ENCODE results near the gene DIRAS1.

The DIRAS1 gene

DNA sequence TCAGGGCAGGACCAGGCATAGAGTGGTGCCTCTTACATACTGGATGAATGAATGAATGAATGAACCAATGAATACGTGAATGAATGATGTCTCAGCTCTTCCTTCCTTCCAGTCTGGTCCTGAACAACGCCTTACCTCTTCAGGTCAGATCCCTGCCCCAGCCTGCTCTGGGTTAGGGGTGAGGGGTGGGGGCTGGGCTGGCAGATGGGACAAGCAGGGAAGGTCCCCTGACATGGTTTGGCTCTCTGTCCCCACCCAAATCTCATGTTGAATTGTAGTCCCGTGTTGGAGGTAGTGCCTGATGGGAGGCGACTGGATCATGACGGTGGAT lies 9.3 kb downstream of the DIRAS1 start:
- no peak overlapping the region for H3K4me3 ChIP-seq (ENCODE audit: low read depth, low read length)
- in situ Hi-C loops (cut with HindIII; ENCODE audit: low sequenced_read_pairs) = no loop called here
- DNase-seq (ENCODE audit: low read depth, low spot score) = no peak
- TF ChIP-seq, protein P1, sequence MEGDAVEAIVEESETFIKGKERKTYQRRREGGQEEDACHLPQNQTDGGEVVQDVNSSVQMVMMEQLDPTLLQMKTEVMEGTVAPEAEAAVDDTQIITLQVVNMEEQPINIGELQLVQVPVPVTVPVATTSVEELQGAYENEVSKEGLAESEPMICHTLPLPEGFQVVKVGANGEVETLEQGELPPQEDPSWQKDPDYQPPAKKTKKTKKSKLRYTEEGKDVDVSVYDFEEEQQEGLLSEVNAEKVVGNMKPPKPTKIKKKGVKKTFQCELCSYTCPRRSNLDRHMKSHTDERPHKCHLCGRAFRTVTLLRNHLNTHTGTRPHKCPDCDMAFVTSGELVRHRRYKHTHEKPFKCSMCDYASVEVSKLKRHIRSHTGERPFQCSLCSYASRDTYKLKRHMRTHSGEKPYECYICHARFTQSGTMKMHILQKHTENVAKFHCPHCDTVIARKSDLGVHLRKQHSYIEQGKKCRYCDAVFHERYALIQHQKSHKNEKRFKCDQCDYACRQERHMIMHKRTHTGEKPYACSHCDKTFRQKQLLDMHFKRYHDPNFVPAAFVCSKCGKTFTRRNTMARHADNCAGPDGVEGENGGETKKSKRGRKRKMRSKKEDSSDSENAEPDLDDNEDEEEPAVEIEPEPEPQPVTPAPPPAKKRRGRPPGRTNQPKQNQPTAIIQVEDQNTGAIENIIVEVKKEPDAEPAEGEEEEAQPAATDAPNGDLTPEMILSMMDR (IDR thresholded peaks at IDR 0.05; ENCODE audit: low read depth, low read length) = no peak

DNA sequence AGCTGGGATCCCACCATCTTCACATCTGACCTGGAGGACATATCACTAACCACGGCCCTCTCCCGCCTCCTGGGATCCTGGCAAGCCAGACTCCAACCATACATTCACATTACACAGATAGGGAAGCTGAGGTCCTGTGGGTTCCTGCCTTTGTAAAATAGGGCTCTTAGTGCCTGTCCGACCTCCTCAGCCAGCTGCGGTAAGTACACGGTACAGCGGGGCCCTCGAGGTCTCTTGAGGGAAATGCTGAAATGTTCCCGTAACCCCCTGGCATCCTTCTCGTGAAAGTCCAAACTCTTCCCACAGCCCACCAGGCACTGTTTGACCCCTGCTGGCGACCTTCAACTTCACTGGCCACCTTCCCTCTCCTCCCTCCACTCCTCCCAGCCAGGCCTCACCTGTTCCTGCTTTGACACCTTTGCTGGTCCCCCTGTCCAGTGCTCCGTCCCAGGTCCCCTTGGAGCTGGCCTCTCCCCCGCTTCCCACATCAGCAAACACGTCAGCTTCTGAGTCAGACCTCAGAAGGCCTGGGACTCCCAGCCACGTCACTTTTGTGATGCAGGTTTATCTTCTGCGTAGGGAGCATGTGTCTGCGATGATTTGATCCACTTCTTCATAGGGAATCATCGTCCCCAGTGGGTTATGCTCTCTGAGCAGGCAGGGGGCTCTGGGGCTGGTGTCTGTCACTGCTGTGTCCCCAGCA lies 9.8 kb downstream of the DIRAS1 start:
- TF ChIP-seq, protein P1 (IDR thresholded peaks at IDR 0.05; ENCODE audit: low read depth, low read length) = no peak
- in situ Hi-C loops (cut with HindIII; ENCODE audit: low sequenced_read_pairs) = no loop called here
- DNase-seq (ENCODE audit: low read depth, low spot score) = peak; percentile 50
- no peak overlapping the region for H3K4me3 ChIP-seq (ENCODE audit: low read depth, low read length)

DNA sequence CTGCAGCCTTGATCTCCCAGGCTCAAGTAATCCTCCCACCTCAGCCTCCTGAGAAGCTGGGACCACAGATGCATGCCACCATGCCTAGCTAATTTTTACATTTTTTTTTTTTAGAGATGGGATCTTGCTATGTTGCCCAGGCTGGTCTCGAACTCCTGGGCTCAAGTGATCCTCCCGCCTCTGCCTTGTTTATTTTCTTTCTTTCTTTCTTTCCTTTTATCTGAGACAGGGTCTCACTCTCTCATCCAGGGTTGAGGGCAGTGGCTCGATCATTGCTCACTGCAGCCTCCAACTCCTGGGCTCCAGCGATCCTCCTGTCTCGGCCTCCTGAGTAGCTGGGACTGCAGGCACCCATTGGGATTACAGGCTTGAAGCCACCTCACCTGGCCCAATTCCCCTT lies 14.9 kb downstream of the DIRAS1 start:
- TF ChIP-seq, protein P1 (IDR thresholded peaks at IDR 0.05; ENCODE audit: low read depth, low read length) = no peak
- in situ Hi-C loops (cut with HindIII; ENCODE audit: low sequenced_read_pairs) = no loop called here
- no peak overlapping the region for H3K4me3 ChIP-seq (ENCODE audit: low read depth, low read length)
- no peak for DNase-seq (ENCODE audit: low read depth, low spot score)

DNA sequence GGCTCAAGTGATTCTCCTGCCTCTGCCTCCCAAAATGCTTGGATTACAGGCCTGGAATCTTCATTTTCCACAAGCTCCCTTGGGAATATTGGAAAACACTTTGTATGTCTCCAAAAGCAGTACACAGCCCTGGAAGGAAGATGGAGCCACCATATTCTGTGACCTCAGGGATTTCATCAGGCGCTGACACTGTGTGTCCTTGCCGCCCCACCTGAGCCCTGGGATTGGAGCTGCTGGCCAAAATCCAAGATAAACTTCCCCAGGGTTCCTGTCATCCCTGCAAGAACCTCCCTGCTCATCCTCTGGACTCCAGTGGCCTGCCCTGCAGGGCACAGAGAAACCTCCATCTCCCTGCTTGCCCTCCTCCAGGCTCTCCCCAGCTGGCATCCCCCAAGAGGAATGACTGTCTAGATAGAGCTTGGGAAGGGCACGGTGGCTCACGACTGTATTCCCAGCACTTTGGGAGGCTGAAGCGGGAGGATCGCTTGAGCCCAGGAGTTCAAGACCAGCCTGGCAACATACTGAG lies 17.4 kb downstream of the DIRAS1 start:
- H3K4me3 ChIP-seq (ENCODE audit: low read depth, low read length) = no peak overlapping the region
- TF ChIP-seq, protein P1 (IDR thresholded peaks at IDR 0.05; ENCODE audit: low read depth, low read length) = no peak

DNA sequence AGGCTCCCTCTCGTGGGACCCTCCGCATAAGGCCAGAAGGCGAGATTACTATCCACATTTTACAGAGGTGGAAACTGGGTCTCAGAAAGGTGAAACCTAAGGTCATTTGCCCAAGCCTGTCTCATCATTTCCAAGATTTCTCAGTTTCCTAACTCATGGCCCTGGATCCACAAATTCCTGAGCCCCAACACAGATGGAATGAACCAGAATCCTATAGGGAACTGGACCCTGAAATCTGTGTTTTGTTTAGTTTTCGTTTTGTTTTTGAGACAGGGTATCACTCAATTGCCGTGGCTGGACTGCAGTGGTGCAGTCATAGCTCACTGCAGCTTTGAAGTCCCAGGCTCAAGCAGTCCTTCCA lies 18.1 kb downstream of the DIRAS1 start:
- DNase-seq (ENCODE audit: low read depth, low spot score) = no peak
- TF ChIP-seq, protein P1 (IDR thresholded peaks at IDR 0.05; ENCODE audit: low read depth, low read length) = no peak
- peak overlapping the region; percentile 3 for H3K4me3 ChIP-seq (ENCODE audit: low read depth, low read length)
- in situ Hi-C loops (cut with HindIII; ENCODE audit: low sequenced_read_pairs) = no loop called here

More for the DNA sequence above, 17.4 kb downstream of the DIRAS1 start:
- DNase-seq (ENCODE audit: low read depth, low spot score) = no peak
- in situ Hi-C loops (cut with HindIII; ENCODE audit: low sequenced_read_pairs) = no loop called here

DNA sequence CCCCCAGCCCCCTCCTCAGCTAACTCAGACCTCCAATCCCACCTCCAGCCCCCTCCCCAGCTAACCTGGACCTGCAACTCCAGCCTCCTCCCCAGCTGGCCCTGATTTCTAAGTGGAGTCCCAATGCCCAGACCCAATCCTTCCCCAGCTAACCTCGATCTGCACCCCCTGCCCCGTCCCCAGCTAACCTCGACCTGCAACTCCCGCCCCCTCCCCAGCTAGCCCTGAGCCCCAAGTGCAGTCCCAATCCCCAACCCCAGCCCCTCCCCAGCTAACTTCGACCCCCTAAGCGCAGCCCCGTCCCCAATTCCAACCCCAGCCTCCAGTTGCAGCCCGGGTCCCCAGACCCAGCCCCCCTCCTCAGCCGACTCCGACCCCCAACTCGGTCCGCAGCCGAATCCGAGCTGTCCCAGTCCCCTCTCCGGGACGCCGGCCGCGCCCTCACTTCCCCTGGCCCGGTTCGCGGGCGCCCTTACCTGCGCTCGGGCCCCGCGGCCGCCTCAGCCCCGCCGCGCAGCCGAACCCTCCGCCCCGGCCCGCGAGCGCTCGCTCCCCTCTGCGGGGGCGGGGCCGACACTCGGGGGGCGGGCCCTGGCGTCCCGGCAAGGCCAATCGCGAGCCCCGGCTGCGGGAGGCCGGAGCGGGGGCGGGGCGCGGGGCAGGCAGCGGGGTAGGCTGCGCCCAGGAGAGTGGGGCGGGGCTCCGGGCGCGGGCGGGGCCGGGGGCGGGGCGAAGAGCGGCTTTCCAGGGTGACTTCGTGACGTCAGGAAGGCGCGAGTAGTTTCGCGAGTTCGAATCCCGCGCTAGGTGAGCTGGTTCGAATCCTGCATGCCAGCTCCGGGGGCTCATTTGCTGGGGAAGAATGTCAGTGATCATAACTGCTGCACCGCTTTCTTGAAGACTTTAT lies 18.7 kb downstream of the DIRAS1 start, which contains the start of gene GNG7:
Gene GNG7, minus strand, starts transcription at position 525 of the 907 bp plus-strand sequence. CDS start 182,006 bp downstream, outside the sequence.
- H3K4me3 ChIP-seq (ENCODE audit: low read depth, low read length) = peak within 1 kb of the TSS; percentile 26
- in situ Hi-C loops (cut with HindIII; ENCODE audit: low sequenced_read_pairs) = no loop called here
- TF ChIP-seq, protein P1 (IDR thresholded peaks at IDR 0.05; ENCODE audit: low read depth, low read length) = no peak
- DNase-seq (ENCODE audit: low read depth, low spot score) = peak; percentile 70

All from astrocyte of the spinal cord (primary cell).